RWPE2 (cell line): ENCODE results near the gene NCAPH2.

Source experiments
- ATAC-seq: fragments of 200-7000 bp; cut with Tn5 transposase; 3 replicates; pipeline ENCODE4 v1.9.1; 2021; ENCODE audit warnings: low read depth
- DNase-seq: peaks from one replicate; pipeline ENCODE4 v3.0.0-alpha.2; 2020; ENCODE audit warnings: low spot score
- H3K27ac ChIP-seq: fragments of 450-650 bp; 2 replicates; pipeline ENCODE4 v1.5.1; 2017; ENCODE audit warnings: mild to moderate bottlenecking; ENCODE audit not compliant: poor library complexity, severe bottlenecking
- H3K27me3 ChIP-seq: fragments of 250-450 bp; sonication (Bioruptor Pico); 2 replicates; pipeline ENCODE4 v1.5.1; 2021; ENCODE audit warnings: mild to moderate bottlenecking, moderate library complexity; ENCODE audit not compliant: insufficient read depth, poor library complexity, severe bottlenecking
- H3K36me3 ChIP-seq: fragments of 250-450 bp; sonication (Bioruptor Pico); 2 replicates; pipeline ENCODE4 v1.5.1; 2020; ENCODE audit warnings: low read depth, mild to moderate bottlenecking, moderate library complexity
- H3K4me1 ChIP-seq: fragments of 250-450 bp; sonication (Bioruptor Pico); 2 replicates; pipeline ENCODE4 v1.5.1; 2021; ENCODE audit warnings: mild to moderate bottlenecking, moderate library complexity; ENCODE audit not compliant: insufficient read depth, poor library complexity, severe bottlenecking
- H3K4me3 ChIP-seq: fragments of 250-450 bp; sonication (Bioruptor Pico); 2 replicates; pipeline ENCODE4 v1.5.1; 2021; ENCODE audit warnings: mild to moderate bottlenecking, moderate library complexity; ENCODE audit not compliant: severe bottlenecking
- H3K9me3 ChIP-seq: fragments of 250-450 bp; sonication (Bioruptor Pico); 2 replicates; pipeline ENCODE4 v1.5.1; 2021; ENCODE audit warnings: mild to moderate bottlenecking, moderate library complexity; ENCODE audit not compliant: severe bottlenecking
- TF ChIP-seq, protein P1 (sequence below): fragments of 450-650 bp; IDR thresholded peaks from one replicate; pipeline ENCODE4 v1.5.1; 2017; ENCODE audit warnings: mild to moderate bottlenecking, moderate library complexity; ENCODE audit not compliant: poor library complexity, severe bottlenecking

Gene NCAPH2

DNA sequence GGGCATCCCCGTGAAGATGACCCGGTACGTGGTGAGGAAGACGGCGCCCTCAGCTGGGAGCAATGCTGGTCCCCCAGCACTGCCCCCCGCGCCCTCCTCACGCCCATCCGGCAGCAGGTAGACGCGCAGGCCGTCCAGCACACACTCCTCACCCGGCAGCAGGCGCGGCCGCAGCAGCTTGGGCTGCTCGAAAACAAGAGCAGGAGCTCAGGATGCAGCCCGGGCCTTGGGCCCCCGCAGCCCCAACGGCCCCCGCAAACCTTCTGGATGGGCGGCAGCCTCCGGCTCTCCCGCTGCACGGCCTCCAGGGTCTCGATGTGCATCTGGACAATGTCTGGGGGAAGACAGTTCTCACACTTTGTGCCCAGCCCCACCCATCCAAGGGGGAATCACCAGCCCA, 46.5 kb upstream of the NCAPH2 start:
- TF ChIP-seq, protein P1, sequence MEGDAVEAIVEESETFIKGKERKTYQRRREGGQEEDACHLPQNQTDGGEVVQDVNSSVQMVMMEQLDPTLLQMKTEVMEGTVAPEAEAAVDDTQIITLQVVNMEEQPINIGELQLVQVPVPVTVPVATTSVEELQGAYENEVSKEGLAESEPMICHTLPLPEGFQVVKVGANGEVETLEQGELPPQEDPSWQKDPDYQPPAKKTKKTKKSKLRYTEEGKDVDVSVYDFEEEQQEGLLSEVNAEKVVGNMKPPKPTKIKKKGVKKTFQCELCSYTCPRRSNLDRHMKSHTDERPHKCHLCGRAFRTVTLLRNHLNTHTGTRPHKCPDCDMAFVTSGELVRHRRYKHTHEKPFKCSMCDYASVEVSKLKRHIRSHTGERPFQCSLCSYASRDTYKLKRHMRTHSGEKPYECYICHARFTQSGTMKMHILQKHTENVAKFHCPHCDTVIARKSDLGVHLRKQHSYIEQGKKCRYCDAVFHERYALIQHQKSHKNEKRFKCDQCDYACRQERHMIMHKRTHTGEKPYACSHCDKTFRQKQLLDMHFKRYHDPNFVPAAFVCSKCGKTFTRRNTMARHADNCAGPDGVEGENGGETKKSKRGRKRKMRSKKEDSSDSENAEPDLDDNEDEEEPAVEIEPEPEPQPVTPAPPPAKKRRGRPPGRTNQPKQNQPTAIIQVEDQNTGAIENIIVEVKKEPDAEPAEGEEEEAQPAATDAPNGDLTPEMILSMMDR, result no peak
- H3K4me1 ChIP-seq, result peaks cover 4% of the 10 kb centered on the region
- H3K4me3 ChIP-seq, result no peak overlapping the region
- no peak for DNase-seq
- peaks cover 58% of the 10 kb centered on the region for H3K36me3 ChIP-seq
- no peaks in the 10 kb centered on the region for H3K9me3 ChIP-seq
- no peak for ATAC-seq
- H3K27ac ChIP-seq, result no peak overlapping the region
- H3K27me3 ChIP-seq, result no peaks in the 10 kb centered on the region

DNA sequence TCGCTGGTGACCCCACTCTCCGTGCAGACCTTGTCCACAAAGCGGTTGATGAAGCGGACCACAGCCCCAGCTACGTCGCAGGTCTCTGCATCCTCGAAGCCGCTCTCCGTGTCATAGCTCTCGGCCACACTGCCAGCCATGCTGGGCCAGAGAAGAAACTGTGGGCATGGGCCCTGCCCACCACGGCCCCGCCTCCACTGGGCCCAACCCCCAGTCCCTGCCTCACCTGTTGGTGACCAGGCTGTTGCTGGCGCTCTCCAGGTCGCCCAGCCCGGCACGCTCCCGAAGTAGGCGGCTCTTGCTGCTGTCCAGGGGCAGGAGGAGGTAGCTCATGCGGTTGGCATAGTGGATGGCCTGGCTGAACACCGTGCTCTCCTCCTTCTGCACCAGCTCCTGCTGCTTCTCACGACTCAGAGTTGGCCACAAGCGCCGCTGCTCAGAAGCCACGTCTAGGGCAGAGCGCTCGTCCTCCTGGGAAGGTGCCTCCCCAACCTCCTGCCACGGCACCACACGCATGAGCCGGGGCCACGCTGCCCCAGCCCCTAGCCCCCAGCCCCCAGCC, 46.0 kb upstream of the NCAPH2 start:
- no peak overlapping the region for H3K27ac ChIP-seq
- ATAC-seq (no peak), DNase-seq (no peak)
- no peak overlapping the region for H3K4me3 ChIP-seq
- TF ChIP-seq, protein P1, result no peak
- peaks cover 63% of the 10 kb centered on the region for H3K36me3 ChIP-seq
- no peaks in the 10 kb centered on the region for H3K27me3 ChIP-seq
- no peaks in the 10 kb centered on the region for H3K9me3 ChIP-seq
- peaks cover 4% of the 10 kb centered on the region for H3K4me1 ChIP-seq

DNA sequence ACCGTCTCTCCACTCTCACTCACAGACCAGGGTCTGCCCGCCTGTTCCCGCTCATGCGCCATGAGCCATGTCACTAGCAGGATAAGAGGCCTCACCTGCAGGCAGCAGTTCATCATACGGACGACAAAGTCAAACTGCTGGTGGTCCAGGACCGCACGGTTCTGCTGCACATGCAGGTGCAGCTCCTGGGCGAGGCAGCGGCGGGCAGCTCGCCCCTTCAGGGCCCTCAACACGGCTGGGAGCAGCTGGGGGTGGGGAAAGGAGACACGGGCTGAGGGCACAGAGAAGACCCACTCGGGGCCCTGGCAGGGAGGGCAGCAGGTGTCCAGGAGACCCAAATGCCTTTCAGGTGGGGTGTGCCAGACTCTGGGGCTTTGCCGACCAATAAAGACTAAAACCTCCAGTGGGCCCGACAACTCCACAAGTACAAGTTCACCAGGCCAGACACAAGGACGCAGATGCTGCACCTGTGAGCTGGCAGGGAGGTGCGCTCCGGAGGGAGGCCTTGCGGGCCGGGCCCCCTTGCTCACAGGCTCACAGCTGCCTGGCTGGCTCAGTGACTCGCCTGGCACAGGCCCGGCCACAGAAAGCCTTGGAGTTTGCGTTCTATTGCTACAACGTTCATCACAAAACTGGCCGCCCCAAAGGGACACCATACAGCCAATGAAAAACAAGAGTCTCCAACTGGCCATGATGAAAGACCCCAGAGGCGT, 44.7 kb upstream of the NCAPH2 start:
- no peak overlapping the region for H3K4me3 ChIP-seq
- TF ChIP-seq, protein P1, result no peak
- no peaks in the 10 kb centered on the region for H3K9me3 ChIP-seq
- no peak overlapping the region for H3K27ac ChIP-seq
- no peak for ATAC-seq
- peaks cover 4% of the 10 kb centered on the region for H3K4me1 ChIP-seq
- no peak for DNase-seq
- no peaks in the 10 kb centered on the region for H3K27me3 ChIP-seq
- H3K36me3 ChIP-seq, result peaks cover 66% of the 10 kb centered on the region

DNA sequence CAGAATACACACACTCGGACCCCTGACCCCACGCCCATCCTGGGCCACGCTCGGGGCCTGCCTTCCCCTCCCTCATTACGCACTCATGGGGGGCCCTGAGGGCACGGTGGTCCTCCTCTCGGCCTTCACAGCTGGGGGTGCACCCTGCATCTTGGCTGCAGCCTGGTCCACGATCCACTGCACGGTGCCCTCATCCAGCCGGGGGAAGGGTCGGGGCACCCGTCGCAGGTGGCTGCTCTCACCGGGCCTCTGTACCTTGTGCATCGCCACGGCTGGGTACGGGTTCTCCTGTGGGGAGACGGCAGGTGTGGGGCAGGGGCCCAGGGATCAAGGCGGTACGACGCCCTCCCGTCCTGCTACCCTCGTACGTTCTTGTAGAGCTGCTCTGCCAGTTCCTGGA, 43.6 kb upstream of the NCAPH2 start:
- Histone ChIP-seq H3K27ac (no peak overlapping the region), H3K9me3 (no peaks in the 10 kb centered on the region), H3K4me1 (peaks cover 4% of the 10 kb centered on the region), H3K27me3 (no peaks in the 10 kb centered on the region), H3K4me3 (no peak overlapping the region), H3K36me3 (peaks cover 61% of the 10 kb centered on the region)
- TF ChIP-seq, protein P1, result no peak
- no peak for DNase-seq
- ATAC-seq, result no peak
